Mammary epithelial cell (primary cell): Measurements from ENCODE around the gene SLC7A7.

Source experiments
- CTCF ChIP-seq, 2 donors: IDR thresholded peaks in 1 of 2; conservative IDR thresholded peaks in 1 of 2; 2 replicates each; pipeline ENCODE4 v1.5.1; 2011 to 2012; ENCODE audit warnings: inconsistent platforms in 2 of 2, low read length in 2 of 2, mild to moderate bottlenecking in 2 of 2, control low read depth in 1 of 2, low read depth in 1 of 2; ENCODE audit not compliant: insufficient read depth in 1 of 2; ENCODE audit errors: extremely low read depth in 1 of 2
- EZH2 ChIP-seq: IDR thresholded peaks from 2 replicates; pipeline ENCODE4 v1.6.1; 2012; ENCODE audit warnings: low read length, inconsistent platforms, borderline replicate concordance

DNA sequence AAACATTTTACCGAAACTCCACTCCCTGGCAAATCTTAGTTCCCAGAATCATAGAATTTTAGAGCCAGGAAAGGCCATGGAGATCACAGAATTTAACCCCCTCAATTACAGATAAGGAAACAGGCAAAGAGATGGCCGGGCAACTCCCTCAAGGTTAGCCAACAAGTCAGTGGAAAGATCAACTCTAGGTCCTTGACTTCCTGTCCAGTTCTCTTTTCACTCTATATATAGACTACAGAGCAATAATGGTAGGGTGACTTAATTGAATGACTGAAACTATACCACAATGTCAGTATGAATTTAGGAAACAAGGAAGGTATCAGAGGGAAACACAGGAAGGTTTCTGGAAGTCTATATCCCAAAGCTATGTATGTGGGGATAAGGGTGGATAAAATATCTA, 37.2 kb downstream of the SLC7A7 start:
- TF ChIP-seq CTCF (conservative IDR thresholded peaks at IDR 0.05 in 1 of 2, IDR thresholded peaks at IDR 0.05 in 1 of 2; ENCODE audit: extremely low read depth in 1 of 2, insufficient read depth in 1 of 2, low read depth in 1 of 2, low read length in 2 of 2) = no peak
- TF ChIP-seq EZH2 = no peak
